Aortic smooth muscle cell (primary cell): Measurements from ENCODE around the gene SLC6A8. TPM values are rescaled to one million over a fixed set of nuclear protein-coding genes. Genes with fewer than 3 reads are reported as not detected.

Experiments used
- total RNA-seq: library from RNA; depleted of rRNA; stranded (reverse); fragments of >200 nt; gene quantifications from 2 replicates; pipeline ENCODE4 v1.2.3, GENCODE V29; 2014

SLC6A8 gene
- total RNA-seq = 9.5 and 11.9 TPM in 2 replicates

GRCh38 chrX:153687121-153688039 lies at the start of gene SLC6A8:
SLC6A8 (plus strand) TSS chrX:153687926; CDS start chrX:153688575, 649 bp downstream.

GRCh38 chrX:153646620-153647373 lies 40.9 kb upstream of the SLC6A8 start, which contains the start of gene DUSP9:
DUSP9 (plus strand) TSS chrX:153647203; CDS start chrX:153647954, 751 bp downstream.

GRCh38 chrX:153673428-153674218 lies 14.1 kb upstream of the SLC6A8 start, which contains the start of gene PNCK:
PNCK (minus strand) TSS chrX:153673813; CDS start chrX:153673076, 737 bp downstream.

GRCh38 chrX:153724252-153725038 lies 36.7 kb downstream of the SLC6A8 start, which contains the start of the genes ABCD1 and BCAP31:
ABCD1 (plus strand) TSS chrX:153724856; CDS start chrX:153725267, 411 bp downstream.
BCAP31 (minus strand) TSS chrX:153724387; CDS start chrX:153723244, 1,143 bp downstream.

Other genes with a start within 250 kb of the SLC6A8 start
- 3.5 and 4.9 TPM in 2 replicates for gene TREX2, start 241.9 kb upstream of the SLC6A8 start, total RNA-seq
- 14.3 TPM in 2 replicates for gene HAUS7, start 217.3 kb upstream of the SLC6A8 start, total RNA-seq
- gene BGN, start 192.9 kb upstream of the SLC6A8 start, total RNA-seq = 56.3 and 168 TPM in 2 replicates
- gene ATP2B3, start 170.3 kb upstream of the SLC6A8 start, total RNA-seq = not detected in 2 replicates
- 28.3 and 30.9 TPM in 2 replicates for gene CCNQ, start 88.8 kb upstream of the SLC6A8 start, total RNA-seq
- not detected in 2 replicates for gene DUSP9, start 40.7 kb upstream of the SLC6A8 start, total RNA-seq
- gene PNCK, start 14.1 kb upstream of the SLC6A8 start, total RNA-seq = under 0.01 and 0.06 TPM in 2 replicates
- 171 and 208 TPM in 2 replicates for gene BCAP31, start 36.5 kb downstream of the SLC6A8 start, total RNA-seq
- gene ABCD1, start 36.9 kb downstream of the SLC6A8 start, total RNA-seq = 13.6 and 14.7 TPM in 2 replicates
- 4.3 and 7.5 TPM in 2 replicates for gene PLXNB3, start 76.3 kb downstream of the SLC6A8 start, total RNA-seq
- 0.26 and 0.56 TPM in 2 replicates for gene SRPK3, start 93.1 kb downstream of the SLC6A8 start, total RNA-seq
- gene IDH3G, start 106.4 kb downstream of the SLC6A8 start, total RNA-seq = 57.4 and 67.8 TPM in 2 replicates
- 168 and 219 TPM in 2 replicates for gene SSR4, start 106.7 kb downstream of the SLC6A8 start, total RNA-seq
- 0.37 and 0.53 TPM in 2 replicates for gene PDZD4, start 142.6 kb downstream of the SLC6A8 start, total RNA-seq
- under 0.01 and 0.13 TPM in 2 replicates for gene L1CAM, start 198.2 kb downstream of the SLC6A8 start, total RNA-seq
- not detected in 2 replicates for gene AVPR2, start 216.7 kb downstream of the SLC6A8 start, total RNA-seq
- gene ARHGAP4, start 238.3 kb downstream of the SLC6A8 start, total RNA-seq = 1.1 and 1.2 TPM in 2 replicates
- 42.7 and 52.8 TPM in 2 replicates for gene NAA10, start 247.1 kb downstream of the SLC6A8 start, total RNA-seq